GM23338 (cell line): ENCODE results near the gene NEDD4. TPM values are rescaled to one million over a fixed set of nuclear protein-coding genes. Genes with fewer than 3 reads are reported as not detected.

Experiments
- ATAC-seq: fragments of 200-7000 bp; cut with Tn5 transposase; 3 replicates; pipeline ENCODE4 v1.9.1; 2020
- DNase-seq: peaks from one replicate; pipeline ENCODE4 v3.0.0-alpha.2; 2015; ENCODE audit warnings: low spot score
- H2AFZ ChIP-seq: fragments of 200-600 bp; sonication (generic); 2 replicates; pipeline ENCODE4 v1.8.0; 2016; ENCODE audit warnings: antibody characterized with exemption, mild to moderate bottlenecking, moderate library complexity
- H3F3A ChIP-seq: fragments of 200-600 bp; sonication (generic); replicated peaks from 2 replicates; pipeline ENCODE4 v1.8.0; 2017; ENCODE audit warnings: antibody characterized with exemption, mixed run types, low read depth
- H3K27ac ChIP-seq: fragments of 200-600 bp; sonication (generic); 2 replicates; pipeline ENCODE4 v1.6.1; 2016; ENCODE audit warnings: low read depth
- H3K27me3 ChIP-seq: fragments of 200-600 bp; sonication (generic); 2 replicates; pipeline ENCODE4 v1.8.0; 2016; ENCODE audit warnings: mild to moderate bottlenecking, mixed run types, moderate library complexity; ENCODE audit not compliant: insufficient read depth
- H3K36me3 ChIP-seq: fragments of 200-600 bp; sonication (generic); 2 replicates; pipeline ENCODE4 v1.8.0; 2016; ENCODE audit warnings: mild to moderate bottlenecking; ENCODE audit not compliant: insufficient read depth
- H3K4me1 ChIP-seq: fragments of 200-600 bp; sonication (generic); 2 replicates; pipeline ENCODE4 v1.8.0; 2016; ENCODE audit warnings: mild to moderate bottlenecking, moderate library complexity; ENCODE audit not compliant: insufficient read depth
- H3K4me2 ChIP-seq: fragments of 200-600 bp; sonication (generic); 2 replicates; pipeline ENCODE4 v1.7.1; 2017; ENCODE audit warnings: mixed run types
- H3K4me3 ChIP-seq: fragments of 200-600 bp; sonication (generic); 2 replicates; pipeline ENCODE4 v1.6.1; 2016; ENCODE audit warnings: mixed run types
- H3K79me2 ChIP-seq: fragments of 200-600 bp; sonication (generic); replicated peaks from 2 replicates; pipeline ENCODE4 v1.8.0; 2017; ENCODE audit warnings: mild to moderate bottlenecking; ENCODE audit not compliant: insufficient read depth
- H3K9me2 ChIP-seq: fragments of 200-600 bp; sonication (generic); 2 replicates; pipeline ENCODE4 v1.8.0; 2017; ENCODE audit not compliant: insufficient read depth
- H4K20me1 ChIP-seq: fragments of 200-600 bp; sonication (generic); replicated peaks from 2 replicates; pipeline ENCODE4 v1.8.0; 2017; ENCODE audit warnings: mild to moderate bottlenecking; ENCODE audit not compliant: insufficient read depth
- H3K27ac Mint-ChIP-seq: 2 replicates; pipeline ENCODE4 v1.8.0; 2020; ENCODE audit warnings: inconsistent platforms, mild to moderate bottlenecking, moderate library complexity, mixed read lengths
- H3K27me3 Mint-ChIP-seq: 3 replicates; pipeline ENCODE4 v1.8.0; 2022; ENCODE audit warnings: low read depth, mild to moderate bottlenecking, moderate library complexity, mixed read lengths, inconsistent platforms; ENCODE audit not compliant: insufficient read depth, poor library complexity
- H3K36me3 Mint-ChIP-seq: 3 replicates; pipeline ENCODE4 v1.8.0; 2021; ENCODE audit warnings: low read depth, mild to moderate bottlenecking, inconsistent platforms, moderate library complexity, mixed read lengths
- H3K4me1 Mint-ChIP-seq: 3 replicates; pipeline ENCODE4 v1.8.0; 2020; ENCODE audit warnings: mild to moderate bottlenecking, inconsistent platforms, mixed read lengths
- H3K4me3 Mint-ChIP-seq: 3 replicates; pipeline ENCODE4 v1.8.0; 2021; ENCODE audit warnings: moderate library complexity, mild to moderate bottlenecking, inconsistent platforms, mixed read lengths
- H3K9me3 Mint-ChIP-seq: 3 replicates; pipeline ENCODE4 v1.8.0; 2020; ENCODE audit warnings: moderate library complexity, mild to moderate bottlenecking, inconsistent platforms, mixed read lengths
- EZH2phosphoT487 ChIP-seq: fragments of 200-600 bp; sonication (generic); IDR thresholded peaks from one replicate; pipeline ENCODE4 v1.8.1; 2018; ENCODE audit warnings: antibody characterized with exemption; ENCODE audit not compliant: unreplicated experiment
- POLR2AphosphoS5 ChIP-seq: IDR thresholded peaks from 2 replicates; pipeline ENCODE4 v1.6.1; 2016; ENCODE audit warnings: antibody characterized with exemption, low read depth
- ZNF331 ChIP-seq: fragments of 250-450 bp; sonication (Bioruptor Pico); IDR thresholded peaks from 2 replicates; pipeline ENCODE4 v1.5.0; 2020; ENCODE audit warnings: low read depth, mild to moderate bottlenecking, moderate library complexity
- polyA plus RNA-seq: library from polyadenylated mRNA; unstranded; fragments of >200 nt; fragmentation: Nextera tagmentation; extraction: Ambion mirVana; gene quantifications from 2 replicates; pipeline ENCODE4 v1.2.1, GENCODE V29; 2016
- total RNA-seq: library from RNA; depleted of rRNA; stranded (reverse); fragments of >200 nt; shearing (Covaris generic); gene quantifications from 2 replicates; pipeline ENCODE4 v1.2.3, GENCODE V29; 2014
- TF ChIP-seq, protein P1 (sequence below): fragments of 250-450 bp; sonication (Bioruptor Pico); IDR thresholded peaks from 2 replicates; pipeline ENCODE4 v1.5.0; 2020; ENCODE audit warnings: mild to moderate bottlenecking, moderate library complexity
- TF ChIP-seq, protein P2 (sequence below), 2 experiments: fragments of 200-600 bp in 1 of 2; sonication (generic) in 1 of 2; conservative IDR thresholded peaks; 2 replicates each; pipeline versions ENCODE4 v1.5.1 to v1.6.1; 2016 to 2017; ENCODE audit warnings: antibody characterized with exemption in 2 of 2, low read depth in 2 of 2, mild to moderate bottlenecking in 2 of 2, moderate library complexity in 1 of 2
- TF ChIP-seq, protein P3 (sequence below): IDR thresholded peaks from 2 replicates; pipeline ENCODE4 v1.6.1; 2016; ENCODE audit warnings: antibody characterized with exemption
- TF ChIP-seq, protein P4 (sequence below): IDR thresholded peaks from one replicate; pipeline ENCODE4 v1.6.1; 2018; ENCODE audit warnings: antibody characterized with exemption; ENCODE audit not compliant: unreplicated experiment

NEDD4 gene
- total and polyA plus RNA-seq, 2 experiments from 2014 or later: 2.1 to 7.2 TPM

DNA sequence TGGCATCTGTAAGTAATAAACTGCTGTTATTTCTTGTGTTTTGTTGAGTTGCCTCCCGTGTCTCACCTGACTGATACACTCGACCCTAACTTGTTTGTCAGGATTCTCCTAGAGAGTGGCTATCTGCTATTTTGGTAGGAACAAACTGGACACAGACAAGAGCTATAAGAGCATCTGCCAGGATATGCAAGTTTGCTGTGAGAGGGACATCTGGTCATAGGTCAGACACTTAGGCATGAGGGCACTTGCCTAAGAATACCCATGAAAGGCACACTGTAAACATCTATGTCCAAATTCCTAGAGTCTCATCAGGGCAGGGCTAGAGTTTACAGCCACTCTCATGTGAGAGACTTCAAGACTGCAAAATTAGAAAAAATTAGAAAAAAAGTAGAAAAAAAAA is 32.5 kb downstream of the NEDD4 start:
- Histone ChIP-seq H3K27me3 (no peaks in the 10 kb centered on the region), H3K4me2 (no peak overlapping the region), H3K4me3 (no peak overlapping the region), H3K4me1 (no peaks in the 10 kb centered on the region), H3K9me2 (no peaks in the 10 kb centered on the region), H2AFZ (no peak overlapping the region), H4K20me1 (no peaks in the 10 kb centered on the region), H3K36me3 (no peaks in the 10 kb centered on the region), H3K79me2 (no peaks in the 10 kb centered on the region), H3F3A (no peaks in the 10 kb centered on the region), H3K27ac (no peak overlapping the region)
- Mint-ChIP-seq H3K4me3 (no peak overlapping the region), H3K36me3 (no peaks in the 10 kb centered on the region), H3K27me3 (no peaks in the 10 kb centered on the region), H3K9me3 (no peaks in the 10 kb centered on the region), H3K27ac (no peak overlapping the region), H3K4me1 (peaks cover 5% of the 10 kb centered on the region; the same call in 2 of the 3 replicates)
- TF ChIP-seq, protein P1, sequence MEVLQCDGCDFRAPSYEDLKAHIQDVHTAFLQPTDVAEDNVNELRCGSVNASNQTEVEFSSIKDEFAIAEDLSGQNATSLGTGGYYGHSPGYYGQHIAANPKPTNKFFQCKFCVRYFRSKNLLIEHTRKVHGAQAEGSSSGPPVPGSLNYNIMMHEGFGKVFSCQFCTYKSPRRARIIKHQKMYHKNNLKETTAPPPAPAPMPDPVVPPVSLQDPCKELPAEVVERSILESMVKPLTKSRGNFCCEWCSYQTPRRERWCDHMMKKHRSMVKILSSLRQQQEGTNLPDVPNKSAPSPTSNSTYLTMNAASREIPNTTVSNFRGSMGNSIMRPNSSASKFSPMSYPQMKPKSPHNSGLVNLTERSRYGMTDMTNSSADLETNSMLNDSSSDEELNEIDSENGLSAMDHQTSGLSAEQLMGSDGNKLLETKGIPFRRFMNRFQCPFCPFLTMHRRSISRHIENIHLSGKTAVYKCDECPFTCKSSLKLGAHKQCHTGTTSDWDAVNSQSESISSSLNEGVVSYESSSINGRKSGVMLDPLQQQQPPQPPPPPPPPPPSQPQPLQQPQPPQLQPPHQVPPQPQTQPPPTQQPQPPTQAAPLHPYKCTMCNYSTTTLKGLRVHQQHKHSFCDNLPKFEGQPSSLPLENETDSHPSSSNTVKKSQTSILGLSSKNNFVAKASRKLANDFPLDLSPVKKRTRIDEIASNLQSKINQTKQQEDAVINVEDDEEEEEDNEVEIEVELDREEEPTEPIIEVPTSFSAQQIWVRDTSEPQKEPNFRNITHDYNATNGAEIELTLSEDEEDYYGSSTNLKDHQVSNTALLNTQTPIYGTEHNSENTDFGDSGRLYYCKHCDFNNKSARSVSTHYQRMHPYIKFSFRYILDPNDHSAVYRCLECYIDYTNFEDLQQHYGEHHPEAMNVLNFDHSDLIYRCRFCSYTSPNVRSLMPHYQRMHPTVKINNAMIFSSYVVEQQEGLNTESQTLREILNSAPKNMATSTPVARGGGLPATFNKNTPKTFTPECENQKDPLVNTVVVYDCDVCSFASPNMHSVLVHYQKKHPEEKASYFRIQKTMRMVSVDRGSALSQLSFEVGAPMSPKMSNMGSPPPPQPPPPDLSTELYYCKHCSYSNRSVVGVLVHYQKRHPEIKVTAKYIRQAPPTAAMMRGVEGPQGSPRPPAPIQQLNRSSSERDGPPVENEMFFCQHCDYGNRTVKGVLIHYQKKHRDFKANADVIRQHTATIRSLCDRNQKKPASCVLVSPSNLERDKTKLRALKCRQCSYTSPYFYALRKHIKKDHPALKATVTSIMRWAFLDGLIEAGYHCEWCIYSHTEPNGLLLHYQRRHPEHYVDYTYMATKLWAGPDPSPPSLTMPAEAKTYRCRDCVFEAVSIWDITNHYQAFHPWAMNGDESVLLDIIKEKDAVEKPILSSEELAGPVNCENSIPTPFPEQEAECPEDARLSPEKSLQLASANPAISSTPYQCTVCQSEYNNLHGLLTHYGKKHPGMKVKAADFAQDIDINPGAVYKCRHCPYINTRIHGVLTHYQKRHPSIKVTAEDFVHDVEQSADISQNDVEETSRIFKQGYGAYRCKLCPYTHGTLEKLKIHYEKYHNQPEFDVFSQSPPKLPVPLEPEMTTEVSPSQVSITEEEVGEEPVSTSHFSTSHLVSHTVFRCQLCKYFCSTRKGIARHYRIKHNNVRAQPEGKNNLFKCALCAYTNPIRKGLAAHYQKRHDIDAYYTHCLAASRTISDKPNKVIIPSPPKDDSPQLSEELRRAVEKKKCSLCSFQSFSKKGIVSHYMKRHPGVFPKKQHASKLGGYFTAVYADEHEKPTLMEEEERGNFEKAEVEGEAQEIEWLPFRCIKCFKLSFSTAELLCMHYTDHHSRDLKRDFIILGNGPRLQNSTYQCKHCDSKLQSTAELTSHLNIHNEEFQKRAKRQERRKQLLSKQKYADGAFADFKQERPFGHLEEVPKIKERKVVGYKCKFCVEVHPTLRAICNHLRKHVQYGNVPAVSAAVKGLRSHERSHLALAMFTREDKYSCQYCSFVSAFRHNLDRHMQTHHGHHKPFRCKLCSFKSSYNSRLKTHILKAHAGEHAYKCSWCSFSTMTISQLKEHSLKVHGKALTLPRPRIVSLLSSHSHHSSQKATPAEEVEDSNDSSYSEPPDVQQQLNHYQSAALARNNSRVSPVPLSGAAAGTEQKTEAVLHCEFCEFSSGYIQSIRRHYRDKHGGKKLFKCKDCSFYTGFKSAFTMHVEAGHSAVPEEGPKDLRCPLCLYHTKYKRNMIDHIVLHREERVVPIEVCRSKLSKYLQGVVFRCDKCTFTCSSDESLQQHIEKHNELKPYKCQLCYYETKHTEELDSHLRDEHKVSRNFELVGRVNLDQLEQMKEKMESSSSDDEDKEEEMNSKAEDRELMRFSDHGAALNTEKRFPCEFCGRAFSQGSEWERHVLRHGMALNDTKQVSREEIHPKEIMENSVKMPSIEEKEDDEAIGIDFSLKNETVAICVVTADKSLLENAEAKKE: no peak
- TF ChIP-seq, protein P2, sequence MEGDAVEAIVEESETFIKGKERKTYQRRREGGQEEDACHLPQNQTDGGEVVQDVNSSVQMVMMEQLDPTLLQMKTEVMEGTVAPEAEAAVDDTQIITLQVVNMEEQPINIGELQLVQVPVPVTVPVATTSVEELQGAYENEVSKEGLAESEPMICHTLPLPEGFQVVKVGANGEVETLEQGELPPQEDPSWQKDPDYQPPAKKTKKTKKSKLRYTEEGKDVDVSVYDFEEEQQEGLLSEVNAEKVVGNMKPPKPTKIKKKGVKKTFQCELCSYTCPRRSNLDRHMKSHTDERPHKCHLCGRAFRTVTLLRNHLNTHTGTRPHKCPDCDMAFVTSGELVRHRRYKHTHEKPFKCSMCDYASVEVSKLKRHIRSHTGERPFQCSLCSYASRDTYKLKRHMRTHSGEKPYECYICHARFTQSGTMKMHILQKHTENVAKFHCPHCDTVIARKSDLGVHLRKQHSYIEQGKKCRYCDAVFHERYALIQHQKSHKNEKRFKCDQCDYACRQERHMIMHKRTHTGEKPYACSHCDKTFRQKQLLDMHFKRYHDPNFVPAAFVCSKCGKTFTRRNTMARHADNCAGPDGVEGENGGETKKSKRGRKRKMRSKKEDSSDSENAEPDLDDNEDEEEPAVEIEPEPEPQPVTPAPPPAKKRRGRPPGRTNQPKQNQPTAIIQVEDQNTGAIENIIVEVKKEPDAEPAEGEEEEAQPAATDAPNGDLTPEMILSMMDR (conservative IDR thresholded peaks at IDR 0.05; ENCODE audit: low read depth in 2 of 2): no peak
- TF ChIP-seq EZH2phosphoT487 (no peak), POLR2AphosphoS5 (no peak), ZNF331 (no peak)
- TF ChIP-seq, protein P3, sequence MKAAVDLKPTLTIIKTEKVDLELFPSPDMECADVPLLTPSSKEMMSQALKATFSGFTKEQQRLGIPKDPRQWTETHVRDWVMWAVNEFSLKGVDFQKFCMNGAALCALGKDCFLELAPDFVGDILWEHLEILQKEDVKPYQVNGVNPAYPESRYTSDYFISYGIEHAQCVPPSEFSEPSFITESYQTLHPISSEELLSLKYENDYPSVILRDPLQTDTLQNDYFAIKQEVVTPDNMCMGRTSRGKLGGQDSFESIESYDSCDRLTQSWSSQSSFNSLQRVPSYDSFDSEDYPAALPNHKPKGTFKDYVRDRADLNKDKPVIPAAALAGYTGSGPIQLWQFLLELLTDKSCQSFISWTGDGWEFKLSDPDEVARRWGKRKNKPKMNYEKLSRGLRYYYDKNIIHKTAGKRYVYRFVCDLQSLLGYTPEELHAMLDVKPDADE: no peak
- TF ChIP-seq, protein P4, sequence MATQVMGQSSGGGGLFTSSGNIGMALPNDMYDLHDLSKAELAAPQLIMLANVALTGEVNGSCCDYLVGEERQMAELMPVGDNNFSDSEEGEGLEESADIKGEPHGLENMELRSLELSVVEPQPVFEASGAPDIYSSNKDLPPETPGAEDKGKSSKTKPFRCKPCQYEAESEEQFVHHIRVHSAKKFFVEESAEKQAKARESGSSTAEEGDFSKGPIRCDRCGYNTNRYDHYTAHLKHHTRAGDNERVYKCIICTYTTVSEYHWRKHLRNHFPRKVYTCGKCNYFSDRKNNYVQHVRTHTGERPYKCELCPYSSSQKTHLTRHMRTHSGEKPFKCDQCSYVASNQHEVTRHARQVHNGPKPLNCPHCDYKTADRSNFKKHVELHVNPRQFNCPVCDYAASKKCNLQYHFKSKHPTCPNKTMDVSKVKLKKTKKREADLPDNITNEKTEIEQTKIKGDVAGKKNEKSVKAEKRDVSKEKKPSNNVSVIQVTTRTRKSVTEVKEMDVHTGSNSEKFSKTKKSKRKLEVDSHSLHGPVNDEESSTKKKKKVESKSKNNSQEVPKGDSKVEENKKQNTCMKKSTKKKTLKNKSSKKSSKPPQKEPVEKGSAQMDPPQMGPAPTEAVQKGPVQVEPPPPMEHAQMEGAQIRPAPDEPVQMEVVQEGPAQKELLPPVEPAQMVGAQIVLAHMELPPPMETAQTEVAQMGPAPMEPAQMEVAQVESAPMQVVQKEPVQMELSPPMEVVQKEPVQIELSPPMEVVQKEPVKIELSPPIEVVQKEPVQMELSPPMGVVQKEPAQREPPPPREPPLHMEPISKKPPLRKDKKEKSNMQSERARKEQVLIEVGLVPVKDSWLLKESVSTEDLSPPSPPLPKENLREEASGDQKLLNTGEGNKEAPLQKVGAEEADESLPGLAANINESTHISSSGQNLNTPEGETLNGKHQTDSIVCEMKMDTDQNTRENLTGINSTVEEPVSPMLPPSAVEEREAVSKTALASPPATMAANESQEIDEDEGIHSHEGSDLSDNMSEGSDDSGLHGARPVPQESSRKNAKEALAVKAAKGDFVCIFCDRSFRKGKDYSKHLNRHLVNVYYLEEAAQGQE: no peak
- ATAC-seq: no peak
- DNase-seq: no peak
